Stimulated activated CD4-positive, alpha-beta T cell treated with anti-CD3 and anti-CD28 coated beads, Interleukin-12 subunit alpha, Interleukin-12 subunit beta, amount 100 ng/mL, for 48 hours (primary cell): ENCODE results near the gene CORO2A.
"Not testable (repeated sequence)": the region's sequence is repeated elsewhere in the genome, so short reads cannot be mapped to it uniquely, and the experiment has no call there.

Experiments used
- DNase-seq, 3 donors: peaks; one replicate each; pipeline ENCODE4 v3.0.0-alpha.2; 2020; ENCODE audit warnings: low read depth in 2 of 3, low spot score in 1 of 3

Gene CORO2A

GRCh38 chr9:98085944-98086343 lies 106.5 kb downstream of the CORO2A start:
- DNase-seq, result no peak

GRCh38 chr9:98085058-98085457 lies 107.4 kb downstream of the CORO2A start:
- no peak for DNase-seq

DNA sequence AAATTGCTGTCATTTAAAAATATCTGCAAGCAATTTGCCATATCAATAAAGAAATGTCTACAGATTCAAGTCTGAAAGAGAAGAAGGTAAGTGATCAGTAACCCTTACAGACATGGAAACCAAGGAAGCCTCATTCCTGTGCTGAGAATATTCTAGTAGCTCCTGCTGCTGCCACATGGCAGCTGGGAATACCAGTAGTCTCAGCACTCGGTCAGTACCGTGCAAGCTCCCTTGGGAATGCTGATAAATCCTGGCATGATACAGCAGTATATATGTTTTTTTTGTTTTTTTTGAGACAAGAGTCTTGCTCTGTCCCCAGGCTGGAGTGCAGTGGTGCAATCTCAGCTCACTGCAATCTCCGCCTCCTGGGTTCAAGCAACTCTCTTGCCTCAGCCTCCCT lies 108.0 kb downstream of the CORO2A start:
- DNase-seq, result no peak

GRCh38 chr9:98083566-98084183 lies 108.8 kb downstream of the CORO2A start:
- DNase-seq, result no peak

DNA sequence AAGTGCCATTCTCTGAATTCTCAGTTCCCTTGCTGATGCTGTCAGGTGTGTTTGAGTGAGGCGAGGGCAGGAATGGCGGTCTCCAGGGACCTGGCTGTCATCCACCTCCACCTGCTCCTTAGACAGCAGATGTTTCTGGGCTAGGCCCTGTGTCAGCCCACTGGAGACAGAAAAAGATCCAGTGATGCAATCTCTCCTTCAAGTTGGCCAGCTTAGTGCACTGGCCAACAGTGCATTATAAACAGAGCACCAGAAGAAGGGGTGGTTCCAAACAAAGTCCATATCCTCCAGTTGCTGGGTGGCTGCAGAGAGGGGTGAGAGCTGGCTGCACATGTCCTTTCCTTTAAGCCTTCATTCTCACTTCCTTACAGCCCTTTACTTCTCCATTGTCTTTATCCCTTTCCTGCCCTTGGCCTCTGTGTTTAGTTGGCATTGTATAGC lies 109.4 kb downstream of the CORO2A start:
- DNase-seq, result no peak

GRCh38 chr9:98081477-98082219 lies 110.8 kb downstream of the CORO2A start:
- DNase-seq, result peak in 2 of 3 donors; percentile 28 to 54

GRCh38 chr9:98080780-98081179 lies 111.7 kb downstream of the CORO2A start:
- no peak for DNase-seq

- no peak for DNase-seq
These were observed 112.1 kb downstream of the CORO2A start for GRCh38 chr9:98080326-98080725.

DNA sequence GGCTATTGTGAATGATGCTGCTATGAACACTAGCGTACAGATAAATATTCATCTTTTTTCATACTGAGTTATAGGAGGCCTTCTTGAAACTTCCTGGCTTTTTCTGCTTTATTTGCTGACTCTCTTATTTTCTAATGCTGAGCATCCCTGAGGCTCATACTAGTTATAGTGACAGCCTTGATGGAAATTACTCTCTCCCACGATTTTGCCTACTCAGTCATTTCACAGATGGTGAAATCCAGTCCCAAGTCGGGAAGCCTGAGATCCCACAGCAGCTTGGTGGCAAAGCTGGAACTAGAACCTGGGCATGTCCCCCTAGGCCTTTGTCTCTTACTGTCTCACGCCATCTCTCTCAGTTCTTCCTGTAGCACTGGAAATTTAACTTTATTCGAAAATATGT lies 113.5 kb downstream of the CORO2A start:
- no peak for DNase-seq

DNA sequence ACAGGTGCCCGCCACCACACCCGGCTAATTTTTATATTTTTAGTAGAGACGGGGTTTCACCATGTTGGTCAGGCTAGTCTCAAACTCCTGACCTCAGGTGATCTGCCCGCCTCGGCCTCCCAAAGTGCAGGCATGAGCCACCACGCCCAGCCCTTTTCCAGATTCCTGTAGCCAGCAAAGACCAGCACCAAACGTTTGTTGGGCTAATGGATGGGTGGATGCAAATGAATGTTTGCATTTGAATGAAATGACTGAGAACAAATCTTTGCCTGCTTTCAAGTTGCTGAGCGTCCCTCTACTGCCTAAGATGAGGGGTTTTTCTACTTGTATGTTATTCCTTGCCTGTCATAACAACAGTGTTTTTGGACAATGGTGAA lies 115.9 kb downstream of the CORO2A start:
- not testable (repeated sequence) for DNase-seq

GRCh38 chr9:98075332-98075805 lies 117.1 kb downstream of the CORO2A start:
- DNase-seq, result no peak

DNA sequence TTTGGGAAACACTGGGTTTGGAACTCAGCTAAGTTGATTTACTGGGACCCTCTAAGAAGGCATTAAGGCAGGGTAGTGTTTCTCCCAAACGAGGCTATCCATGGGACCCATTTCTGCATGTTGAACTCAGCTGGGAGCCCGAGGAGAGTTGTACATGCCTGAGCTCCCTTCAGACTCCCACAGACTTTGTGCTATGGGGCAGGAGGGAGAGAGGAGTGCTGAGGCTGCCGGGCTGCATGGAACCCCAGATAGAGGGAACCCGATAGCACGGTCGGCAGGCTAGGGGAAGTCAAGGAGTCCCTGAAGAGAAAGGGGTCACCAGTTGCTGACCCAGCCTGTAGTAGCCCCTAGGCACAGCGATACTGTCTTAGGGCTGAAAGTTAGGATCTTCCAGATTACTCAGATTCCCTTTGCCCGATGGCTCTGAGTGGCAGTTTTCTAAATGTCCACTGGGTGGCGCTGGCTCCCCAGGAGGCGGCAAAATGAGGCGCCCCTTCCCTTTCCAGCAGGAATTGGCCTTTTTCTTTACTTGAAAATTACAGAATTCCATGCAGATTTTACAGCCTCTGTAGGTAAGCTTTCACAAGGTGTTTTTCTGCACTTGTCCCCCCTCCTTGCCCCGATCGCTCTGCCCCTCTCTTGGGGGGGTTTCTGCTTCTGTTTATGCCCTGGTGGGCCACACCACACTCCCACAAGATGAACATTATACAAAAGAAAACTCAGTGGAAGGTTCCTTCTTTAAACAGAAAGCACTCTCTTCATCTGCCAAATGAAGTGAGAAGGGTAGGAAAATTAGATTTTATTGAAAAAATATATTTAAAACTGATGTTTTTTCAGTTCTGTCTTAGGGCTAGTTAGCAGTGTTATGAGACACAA lies 118.1 kb downstream of the CORO2A start:
- DNase-seq, result peak; percentile 54 to 68 (median 54)

GRCh38 chr9:98071737-98072136 lies 120.7 kb downstream of the CORO2A start:
- no peak for DNase-seq
